GM12891 (cell line): Measurements from ENCODE around the gene GRXCR2.

Experiments
- POLR2A ChIP-seq: IDR thresholded peaks from 2 replicates; pipeline ENCODE4 v1.6.1; 2011; ENCODE audit warnings: low read depth, low read length, control low read depth
- POLR2AphosphoS5 ChIP-seq: IDR thresholded peaks from 2 replicates; pipeline ENCODE4 v1.6.1; 2011; ENCODE audit warnings: low read depth, low read length, control low read depth
- POU2F2 ChIP-seq: IDR thresholded peaks from 2 replicates; pipeline ENCODE4 v1.6.1; 2011; ENCODE audit warnings: low read depth, mild to moderate bottlenecking, control low read depth, low read length, moderate library complexity
- SPI1 ChIP-seq: IDR thresholded peaks from 2 replicates; pipeline ENCODE4 v1.6.1; 2011; ENCODE audit warnings: low read depth, low read length, control low read depth
- TAF1 ChIP-seq: IDR thresholded peaks from 2 replicates; pipeline ENCODE4 v1.6.1; 2011; ENCODE audit warnings: low read depth, low read length, control low read depth

DNA sequence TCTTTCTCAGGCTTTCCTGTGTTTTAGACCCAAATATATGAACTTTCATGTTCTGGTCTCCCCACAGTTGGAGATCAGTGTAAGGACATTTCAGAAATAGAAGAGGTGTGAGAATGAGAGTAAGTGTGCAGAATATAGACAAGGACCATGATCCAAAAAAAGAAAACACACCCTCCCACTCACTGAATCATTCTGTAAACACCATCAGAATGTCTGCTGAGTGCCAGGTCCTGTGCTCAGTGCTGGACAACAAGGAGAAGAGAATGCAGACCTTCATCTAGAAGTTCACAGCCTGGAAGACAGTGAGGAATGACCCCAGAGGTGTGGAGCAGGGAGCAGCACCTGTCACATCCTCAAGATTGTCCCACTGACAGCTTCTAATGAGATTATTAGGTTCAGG is 44.5 kb upstream of the GRXCR2 start:
- TF ChIP-seq TAF1 = no peak
- TF ChIP-seq POLR2A = no peak
- TF ChIP-seq SPI1 = no peak
- TF ChIP-seq POLR2AphosphoS5 = no peak
- TF ChIP-seq POU2F2 = no peak
